HG03039 (cell line): ENCODE measurements around the gene PTGDS.

Experiments used
- ATAC-seq: cut with Tn5 transposase; IDR thresholded peaks from one replicate; pipeline ENCODE4 v1.9.1; 2021; ENCODE audit warnings: mild to moderate bottlenecking, moderate library complexity; ENCODE audit not compliant: unreplicated experiment

Gene PTGDS

GRCh38 chr9:137020771-137021567 is 43.7 kb downstream of the PTGDS start:
- ATAC-seq: no peak

- ATAC-seq: no peak
Observed at GRCh38 chr9:137021568-137021978, 44.3 kb downstream of the PTGDS start.

- no peak for ATAC-seq
Observed at GRCh38 chr9:137021979-137022661, 44.8 kb downstream of the PTGDS start.

- ATAC-seq: no peak
Observed at GRCh38 chr9:137022662-137023008, 45.3 kb downstream of the PTGDS start.

GRCh38 chr9:137023157-137023556 is 45.9 kb downstream of the PTGDS start:
- ATAC-seq: no peak

GRCh38 chr9:137023583-137023991 is 46.3 kb downstream of the PTGDS start:
- ATAC-seq: no peak

- ATAC-seq: no peak
Observed at GRCh38 chr9:137025517-137025966, 48.2 kb downstream of the PTGDS start.

- no peak for ATAC-seq
Observed at GRCh38 chr9:137026384-137026783, 49.1 kb downstream of the PTGDS start.

- no peak for ATAC-seq
Observed at GRCh38 chr9:137026828-137027227, 49.5 kb downstream of the PTGDS start.

GRCh38 chr9:137027369-137028262 is 50.3 kb downstream of the PTGDS start, which contains the start of gene ABCA2:
Gene ABCA2 (minus strand): TSS chr9:137028237. CDS start chr9:137028140, 97 bp downstream.
- no peak for ATAC-seq

GRCh38 chr9:137028263-137029057 is 51.2 kb downstream of the PTGDS start:
- no peak for ATAC-seq

- ATAC-seq: no peak
Observed at GRCh38 chr9:137029058-137029936, 52.0 kb downstream of the PTGDS start.

- ATAC-seq: no peak
Observed at GRCh38 chr9:137030006-137030405, 52.7 kb downstream of the PTGDS start.

GRCh38 chr9:137030538-137031527 is 53.5 kb downstream of the PTGDS start:
- ATAC-seq: no peak
